Activated T-cell treated with anti-CD3 and anti-CD28 coated beads, Interleukin-2, amount 50 U/mL, for 72 hours (primary cell): Measurements from ENCODE around the gene INPP4B. TPM values are rescaled to one million over a fixed set of nuclear protein-coding genes. Genes with fewer than 3 reads are reported as not detected.

Experiments
- ATAC-seq, 2 donors: fragments of 150-1000 bp; cut with Tn5 transposase; replicated peaks in 1 of 2; 2 replicates each; pipeline ENCODE4 v1.10.0; 2021; ENCODE audit warnings: moderate library complexity in 2 of 2, mild to moderate bottlenecking in 1 of 2
- DNase-seq, 2 donors: peaks; one replicate each; pipeline ENCODE4 v3.0.0; 2021 to 2022; ENCODE audit warnings: mixed read lengths in 1 of 2
- H3K27ac Mint-ChIP-seq: one replicate; pipeline ENCODE4 v1.8.0; 2022; ENCODE audit warnings: mild to moderate bottlenecking, moderate library complexity, mixed read lengths
- H3K27me3 Mint-ChIP-seq: one replicate; pipeline ENCODE4 v1.8.0; 2022; ENCODE audit warnings: low read depth, mixed read lengths
- H3K36me3 Mint-ChIP-seq, 2 donors: one replicate each; pipeline ENCODE4 v1.8.0; 2022; ENCODE audit warnings: mixed read lengths in 2 of 2, mild to moderate bottlenecking in 1 of 2; ENCODE audit not compliant: insufficient read depth in 2 of 2
- H3K4me1 Mint-ChIP-seq: one replicate; pipeline ENCODE4 v1.8.0; 2022; ENCODE audit warnings: low read depth, mixed read lengths
- H3K4me3 Mint-ChIP-seq, 2 donors: one replicate each; pipeline ENCODE4 v1.8.0; 2022; ENCODE audit warnings: mild to moderate bottlenecking in 2 of 2, mixed read lengths in 2 of 2, moderate library complexity in 2 of 2
- H3K9me3 Mint-ChIP-seq, 2 donors: one replicate each; pipeline ENCODE4 v1.8.0; 2022; ENCODE audit warnings: mixed read lengths in 2 of 2
- total RNA-seq, 2 donors: library from RNA; stranded (reverse); gene quantifications; one replicate each; pipeline ENCODE4 v1.2.3, GENCODE V29; 2022

INPP4B gene
- total RNA-seq, 2 donors from 2014 or later: 64.9 to 67.3 TPM

DNA sequence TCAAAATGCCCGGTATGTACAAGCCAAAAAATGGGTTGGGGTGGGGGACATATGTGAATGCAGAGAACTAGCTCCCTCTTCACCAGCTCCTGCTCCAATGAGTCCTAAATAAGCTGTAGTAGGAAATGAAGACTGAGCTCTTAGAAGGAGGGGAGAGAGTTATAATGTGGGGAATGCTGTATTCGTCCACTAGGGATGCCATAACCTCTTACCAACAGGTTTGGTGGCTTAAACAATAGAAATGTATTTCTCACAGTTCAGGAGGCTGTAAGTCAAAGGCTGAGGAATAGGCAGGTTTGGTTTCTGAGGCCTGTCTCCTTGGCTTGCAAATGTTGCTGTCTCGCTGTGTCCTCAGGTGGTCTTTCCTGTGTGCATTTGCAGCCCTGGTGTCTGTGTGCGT, 4.4 kb upstream of the INPP4B start:
- DNase-seq (no peak), ATAC-seq (no peak)
- Mint-ChIP-seq H3K4me1 (no peaks in the 10 kb centered on the region), H3K36me3 (peaks cover 2 to 3% of the 10 kb centered on the region in 2 donors), H3K27me3 (peaks cover 28% of the 10 kb centered on the region), H3K4me3 (no peak overlapping the region), H3K27ac (no peak overlapping the region), H3K9me3 (no peaks in the 10 kb centered on the region)

DNA sequence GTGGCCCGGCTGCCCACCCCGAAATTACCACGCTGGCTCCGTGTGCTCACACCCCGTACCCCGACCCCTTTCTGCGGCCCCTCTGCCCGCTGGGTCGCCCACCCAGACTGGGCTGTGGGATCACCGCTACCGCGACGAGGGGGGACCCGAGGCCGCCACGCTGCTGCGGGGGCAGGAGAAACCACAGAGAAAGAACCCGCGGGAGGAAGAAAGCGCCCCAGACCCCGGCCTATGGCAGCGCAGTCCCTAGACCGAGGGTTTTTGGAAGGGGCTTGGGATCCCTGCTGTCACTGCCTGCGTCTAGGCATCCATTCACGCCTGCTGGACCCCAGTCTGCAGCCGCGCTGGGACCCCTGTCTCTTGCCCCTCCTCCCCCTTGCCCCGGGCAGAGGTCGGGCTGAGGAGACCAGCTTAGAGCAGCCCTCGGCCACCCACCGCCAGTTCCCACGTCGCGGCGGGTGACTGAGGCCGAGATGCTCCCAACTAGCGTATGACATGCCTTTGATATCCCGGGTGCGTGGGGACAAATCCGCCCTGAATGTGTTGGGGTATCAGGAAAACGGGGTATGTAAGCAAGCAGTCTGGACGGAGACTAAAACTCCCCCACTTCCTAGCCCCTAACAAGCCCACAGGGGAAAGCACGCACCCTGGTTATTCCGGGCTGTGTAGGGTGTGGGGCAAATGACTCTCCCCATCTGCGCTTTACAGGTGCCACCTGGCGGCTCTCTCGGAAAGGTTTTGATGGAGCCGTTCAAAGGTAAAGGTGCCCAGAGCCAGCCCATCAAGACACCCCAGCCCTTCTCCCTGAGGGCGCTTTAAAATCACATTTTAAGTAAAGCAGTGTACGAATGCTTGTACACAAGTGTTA, 862 bp upstream of the INPP4B start:
- peak; percentile 81 to 83 for ATAC-seq
- Mint-ChIP-seq H3K27ac (no peak overlapping the region), H3K9me3 (no peaks in the 10 kb centered on the region), H3K36me3 (peaks cover 3% of the 10 kb centered on the region in 2 donors), H3K4me1 (peaks cover 23% of the 10 kb centered on the region), H3K4me3 (peak overlapping the region; percentile 95 to 96), H3K27me3 (peaks cover 22% of the 10 kb centered on the region)
- DNase-seq: peak; percentile 77 to 80

DNA sequence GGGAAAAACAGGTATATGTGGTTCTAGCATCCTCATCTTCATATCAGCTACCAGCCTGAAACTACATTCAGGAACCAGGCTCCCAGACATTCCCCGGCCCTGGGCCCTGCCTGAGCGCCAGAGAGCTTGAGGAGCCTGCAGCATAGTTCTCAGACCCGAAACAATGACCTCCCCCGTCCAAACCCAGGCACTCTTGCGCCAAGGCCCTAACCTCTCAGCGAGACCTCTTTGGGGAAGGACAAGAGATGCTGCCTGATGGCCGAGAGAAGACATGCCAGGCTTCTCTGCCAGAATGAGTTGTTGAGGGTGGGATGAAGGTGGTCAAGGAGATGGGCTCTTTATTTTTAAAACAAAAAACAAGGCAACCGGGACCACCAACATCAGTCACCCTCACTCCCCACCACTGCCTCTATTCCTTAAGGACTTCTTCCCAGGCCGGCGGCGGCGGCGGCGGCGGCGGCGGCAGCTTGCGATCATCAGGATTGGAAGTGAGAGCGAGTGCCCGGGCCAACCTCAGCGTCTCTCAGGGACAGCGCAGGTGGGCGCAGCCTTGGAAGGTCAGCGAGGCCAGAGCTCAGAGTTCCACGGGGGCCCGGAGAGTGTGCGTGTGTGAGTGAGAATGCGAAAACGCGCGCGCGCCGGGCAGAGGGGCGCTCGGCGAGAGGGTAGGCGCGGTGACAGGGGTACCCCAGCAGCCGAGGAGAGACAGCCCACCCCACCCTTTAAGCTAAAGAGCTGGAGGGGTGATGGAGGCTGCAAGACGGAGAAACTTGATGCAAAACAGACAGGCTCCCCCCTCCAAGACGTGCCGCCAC, 601 bp downstream of the INPP4B start:
- peak overlapping the region; percentile 95 to 96 for H3K4me3 Mint-ChIP-seq
- peaks cover 3% of the 10 kb centered on the region in 2 donors for H3K36me3 Mint-ChIP-seq
- ATAC-seq: peak; percentile 16 to 40
- H3K9me3 Mint-ChIP-seq: no peaks in the 10 kb centered on the region
- H3K27ac Mint-ChIP-seq: peak overlapping the region; percentile 40
- peaks cover 35% of the 10 kb centered on the region for H3K4me1 Mint-ChIP-seq
- H3K27me3 Mint-ChIP-seq: peaks cover 22% of the 10 kb centered on the region
- DNase-seq: peak; percentile 29 to 33

DNA sequence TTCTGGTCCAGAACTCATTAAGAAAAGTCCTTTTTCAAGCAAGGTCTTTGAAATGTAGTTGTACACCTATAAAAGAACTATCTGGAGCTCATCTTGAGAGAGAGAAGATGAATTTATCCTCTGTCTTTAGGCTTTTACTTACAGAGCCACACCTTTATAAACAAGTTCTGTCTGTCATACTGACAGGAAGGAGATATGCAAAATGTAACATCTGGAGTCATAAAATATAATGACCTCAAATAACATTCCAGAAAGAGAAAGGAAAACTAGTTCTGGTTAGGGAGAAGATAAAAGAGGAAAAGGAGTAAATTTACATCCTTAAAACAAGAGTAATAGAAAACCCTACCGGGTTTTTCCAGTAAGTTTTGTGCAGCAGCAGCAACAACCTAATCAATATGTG, 1.3 kb downstream of the INPP4B start:
- Mint-ChIP-seq H3K36me3 (peaks cover 3% of the 10 kb centered on the region in 2 donors), H3K27me3 (peaks cover 22% of the 10 kb centered on the region), H3K9me3 (no peaks in the 10 kb centered on the region), H3K4me1 (peaks cover 39% of the 10 kb centered on the region), H3K4me3 (peak overlapping the region; percentile 95 to 96), H3K27ac (peak overlapping the region; percentile 17)
- no peak for ATAC-seq
- no peak for DNase-seq

DNA sequence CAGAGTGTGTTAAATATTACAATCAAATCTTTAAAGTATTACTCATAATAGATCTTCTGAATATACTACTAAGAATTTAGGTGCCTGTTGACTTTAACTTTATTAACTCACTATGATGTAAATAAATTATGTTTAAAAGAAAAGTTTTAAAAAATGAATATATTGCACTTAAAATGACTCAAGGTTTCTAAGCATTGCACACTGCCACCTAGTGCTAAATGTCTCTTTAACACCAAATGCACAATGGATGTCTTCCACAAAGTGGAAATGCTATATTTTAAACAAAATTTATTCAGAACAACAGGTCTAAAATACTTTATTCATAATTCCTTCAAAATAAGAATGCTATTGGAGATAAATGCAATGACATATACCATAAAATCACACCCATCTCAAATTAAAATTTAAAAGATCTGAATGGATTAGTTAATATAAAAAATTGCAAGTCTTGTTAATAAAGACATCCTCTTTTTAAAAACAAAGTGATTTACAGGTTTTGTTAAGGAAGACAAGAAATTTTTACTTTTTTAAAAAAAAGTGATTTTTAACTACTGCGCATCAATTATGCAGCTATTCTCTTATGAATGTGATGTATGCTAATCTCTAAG, 5.5 kb downstream of the INPP4B start:
- H3K9me3 Mint-ChIP-seq: no peaks in the 10 kb centered on the region
- ATAC-seq (no peak), DNase-seq (no peak)
- no peak overlapping the region for H3K27ac Mint-ChIP-seq
- peaks cover 48% of the 10 kb centered on the region for H3K4me1 Mint-ChIP-seq
- peaks cover 1 to 2% of the 10 kb centered on the region in 2 donors for H3K36me3 Mint-ChIP-seq
- H3K27me3 Mint-ChIP-seq: no peaks in the 10 kb centered on the region
- no peak overlapping the region for H3K4me3 Mint-ChIP-seq

DNA sequence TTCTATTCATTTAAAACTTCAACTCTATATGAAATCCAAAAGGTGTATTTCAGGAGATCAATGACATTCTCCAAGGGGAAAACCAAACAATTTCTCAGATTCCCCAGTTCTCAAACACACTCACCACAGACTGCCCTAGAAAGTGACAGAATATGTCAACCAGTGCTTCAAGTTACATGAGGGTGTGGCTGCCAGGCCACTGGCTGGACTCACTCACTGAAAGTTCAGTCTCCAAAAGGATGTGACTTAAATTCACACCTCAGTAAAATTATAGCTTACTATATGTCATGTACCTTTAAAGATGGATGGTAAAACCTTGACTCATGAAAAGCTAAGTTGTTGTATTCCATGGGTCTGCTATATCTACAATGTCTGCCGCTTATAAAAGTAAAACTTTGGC, 7.3 kb downstream of the INPP4B start:
- Mint-ChIP-seq H3K9me3 (no peaks in the 10 kb centered on the region), H3K27ac (no peak overlapping the region), H3K4me1 (peaks cover 37% of the 10 kb centered on the region), H3K27me3 (no peaks in the 10 kb centered on the region), H3K36me3 (no peaks in the 10 kb centered on the region), H3K4me3 (no peak overlapping the region)
- peak; percentile 43 to 61 for ATAC-seq
- no peak for DNase-seq

DNA sequence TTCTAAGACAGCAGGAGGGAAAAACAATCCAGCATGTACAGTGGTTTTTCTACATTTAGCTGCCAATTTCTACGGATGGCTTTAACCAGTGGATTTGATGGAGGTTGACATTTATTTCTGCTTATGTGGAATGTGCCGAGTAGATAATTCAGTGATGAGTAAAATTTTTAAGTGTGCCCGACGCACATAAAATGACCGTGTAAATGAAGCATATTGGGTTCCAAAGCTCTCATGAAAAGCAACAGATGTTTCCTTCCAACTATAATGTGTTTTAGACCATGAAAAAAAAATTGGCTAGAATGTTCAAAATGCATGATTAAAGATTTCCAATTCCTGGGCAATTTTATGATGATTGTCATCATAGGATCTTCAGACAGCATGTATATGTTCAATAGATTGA, 14.1 kb downstream of the INPP4B start:
- H3K4me3 Mint-ChIP-seq: no peak overlapping the region
- no peak for ATAC-seq
- H3K36me3 Mint-ChIP-seq: peaks cover 0 to 2% of the 10 kb centered on the region in 2 donors
- no peak for DNase-seq
- H3K4me1 Mint-ChIP-seq: peaks cover 10% of the 10 kb centered on the region
- peaks cover 8% of the 10 kb centered on the region for H3K27me3 Mint-ChIP-seq
- no peak overlapping the region for H3K27ac Mint-ChIP-seq
- H3K9me3 Mint-ChIP-seq: no peaks in the 10 kb centered on the region

DNA sequence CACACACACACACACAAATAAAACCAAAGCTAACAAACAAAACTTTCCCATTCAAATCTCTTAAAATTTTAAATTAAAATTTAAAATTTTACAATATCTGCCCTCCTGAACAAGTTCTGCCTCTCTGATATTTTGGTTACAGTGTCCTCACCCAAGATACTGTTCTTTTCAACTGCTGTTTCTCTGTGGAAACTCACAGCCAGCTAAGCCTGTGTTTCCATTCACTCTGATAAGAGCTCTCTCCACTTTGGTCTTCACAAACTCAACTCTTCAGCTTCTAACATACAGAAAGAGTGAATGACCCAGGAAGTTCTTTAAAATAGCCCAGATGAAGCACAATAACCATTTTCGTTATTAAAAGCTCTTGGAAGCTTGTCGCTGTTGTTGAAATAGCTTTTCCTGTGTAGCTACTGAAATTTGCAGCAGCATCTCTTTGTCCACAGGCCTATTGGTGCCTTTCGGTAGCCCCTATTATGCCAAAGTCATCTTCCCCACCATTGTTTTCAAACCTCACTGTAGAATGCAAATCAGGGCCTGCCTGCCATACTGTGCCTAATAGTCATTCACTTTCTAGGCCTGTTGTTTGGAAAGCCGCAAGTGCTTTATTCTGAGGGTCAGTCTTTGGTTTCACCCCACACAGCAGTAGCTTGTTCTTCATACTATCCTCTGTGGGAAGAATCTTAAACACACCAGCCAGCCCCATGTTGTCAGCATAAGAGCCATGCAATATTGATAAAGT, 19.4 kb downstream of the INPP4B start:
- peaks cover 31% of the 10 kb centered on the region for H3K4me1 Mint-ChIP-seq
- peaks cover 2% of the 10 kb centered on the region in 2 donors for H3K36me3 Mint-ChIP-seq
- peaks cover 2% of the 10 kb centered on the region in 2 donors for H3K9me3 Mint-ChIP-seq
- ATAC-seq: no peak
- no peak overlapping the region for H3K27ac Mint-ChIP-seq
- peaks cover 14% of the 10 kb centered on the region for H3K27me3 Mint-ChIP-seq
- H3K4me3 Mint-ChIP-seq: no peak overlapping the region
- no peak for DNase-seq

DNA sequence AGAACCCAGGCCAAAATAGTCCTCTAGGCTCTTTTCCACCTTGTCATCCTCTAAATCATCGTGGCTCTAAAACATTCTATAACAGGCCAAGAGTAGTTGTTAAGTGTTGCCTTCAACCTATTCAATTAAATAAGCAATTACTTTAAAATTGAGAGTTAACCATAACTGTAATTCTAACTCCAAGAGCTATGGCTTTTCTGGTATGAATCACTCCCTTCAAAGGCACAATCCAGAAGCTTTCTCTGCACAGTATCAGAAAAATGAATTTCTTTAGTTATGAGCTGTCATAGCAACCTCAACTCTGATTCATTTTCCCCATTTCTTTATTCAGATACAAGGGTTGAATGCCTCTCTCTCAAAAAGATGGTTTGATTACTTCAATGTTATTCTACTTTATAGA, 21.7 kb downstream of the INPP4B start:
- ATAC-seq: peak; percentile 97 to 98
- H3K4me1 Mint-ChIP-seq: peaks cover 29% of the 10 kb centered on the region
- H3K27ac Mint-ChIP-seq: peak overlapping the region; percentile 89
- H3K27me3 Mint-ChIP-seq: peaks cover 20% of the 10 kb centered on the region
- H3K36me3 Mint-ChIP-seq: peaks cover 2 to 11% of the 10 kb centered on the region in 2 donors
- no peak for DNase-seq
- H3K4me3 Mint-ChIP-seq: peak overlapping the region; percentile 33 to 79
- H3K9me3 Mint-ChIP-seq: peaks cover 3 to 6% of the 10 kb centered on the region in 2 donors

DNA sequence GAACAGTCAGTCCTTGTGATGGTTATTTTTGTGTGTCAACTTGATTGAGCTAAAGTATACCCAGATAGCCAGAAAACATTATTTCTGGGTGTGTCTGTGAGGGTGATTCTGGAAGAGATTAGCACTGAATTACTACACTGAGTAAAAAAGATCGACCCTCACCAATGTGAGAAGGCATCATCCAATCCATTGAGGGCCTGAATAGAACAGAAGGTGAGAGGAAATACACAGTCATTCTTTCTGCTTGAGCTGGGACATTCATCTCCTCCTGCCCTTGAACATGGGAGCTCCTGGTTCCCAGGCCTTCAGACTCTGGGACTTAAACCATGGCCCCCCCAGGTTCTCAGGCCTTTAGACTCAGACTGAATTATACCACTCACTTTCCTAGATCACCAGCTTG, 22.3 kb downstream of the INPP4B start:
- Mint-ChIP-seq H3K36me3 (peaks cover 2 to 11% of the 10 kb centered on the region in 2 donors), H3K9me3 (peaks cover 3 to 6% of the 10 kb centered on the region in 2 donors), H3K27ac (peak overlapping the region; percentile 89), H3K4me3 (no peak overlapping the region), H3K27me3 (peaks cover 18% of the 10 kb centered on the region), H3K4me1 (peaks cover 35% of the 10 kb centered on the region)
- ATAC-seq (peak; percentile 56 to 60), DNase-seq (no peak)

DNA sequence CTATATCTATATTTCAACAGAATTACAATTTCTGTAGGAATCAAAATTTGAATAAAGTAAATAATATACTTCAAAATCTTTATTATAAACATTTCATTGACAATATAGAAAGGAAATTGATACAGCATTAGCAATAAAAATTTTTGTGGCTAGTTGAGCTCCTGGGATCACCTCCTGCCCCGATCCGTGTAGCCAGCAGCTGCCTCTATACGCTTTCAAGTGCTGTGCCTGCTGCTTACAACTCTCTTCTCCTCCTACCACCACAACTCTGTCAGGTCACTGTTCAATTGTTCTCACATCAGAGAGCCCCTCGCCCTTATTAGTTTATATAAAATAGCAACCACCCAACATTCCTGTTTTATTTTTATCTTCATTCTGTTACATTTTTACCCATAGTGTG, 27.6 kb downstream of the INPP4B start:
- ATAC-seq: no peak
- H3K27ac Mint-ChIP-seq: no peak overlapping the region
- no peak for DNase-seq
- H3K27me3 Mint-ChIP-seq: peaks cover 5% of the 10 kb centered on the region
- peaks cover 1 to 5% of the 10 kb centered on the region in 2 donors for H3K9me3 Mint-ChIP-seq
- H3K36me3 Mint-ChIP-seq: peaks cover 0 to 9% of the 10 kb centered on the region in 2 donors
- H3K4me3 Mint-ChIP-seq: no peak overlapping the region
- H3K4me1 Mint-ChIP-seq: peaks cover 56% of the 10 kb centered on the region

DNA sequence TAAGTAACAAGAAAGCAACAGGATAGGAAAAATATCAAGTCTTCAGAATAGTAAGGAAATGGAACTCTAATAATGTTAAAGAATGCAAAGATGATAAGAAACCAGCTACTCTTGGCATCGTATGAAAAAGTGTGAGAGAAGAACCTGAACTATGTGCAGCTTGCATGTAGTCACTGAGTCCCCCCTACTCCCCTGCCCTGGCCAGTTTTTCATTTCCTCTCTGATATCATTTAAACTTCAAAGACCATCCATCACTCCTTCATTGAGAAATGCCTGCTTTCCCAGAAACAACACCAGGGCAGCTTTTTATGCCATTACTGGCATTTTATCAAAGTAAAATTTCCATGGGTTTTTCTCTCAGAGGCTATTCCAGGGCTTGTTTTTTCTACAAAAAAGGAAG, 28.1 kb downstream of the INPP4B start:
- Mint-ChIP-seq H3K36me3 (peaks cover 0 to 9% of the 10 kb centered on the region in 2 donors), H3K27me3 (peaks cover 5% of the 10 kb centered on the region), H3K9me3 (peaks cover 1 to 5% of the 10 kb centered on the region in 2 donors), H3K4me3 (peak overlapping the region; percentile 56 to 62), H3K27ac (peak overlapping the region; percentile 9), H3K4me1 (peaks cover 55% of the 10 kb centered on the region)
- no peak for ATAC-seq
- no peak for DNase-seq
